ENCODE measurements around the gene ZNF217.

Gene ZNF217

DNA sequence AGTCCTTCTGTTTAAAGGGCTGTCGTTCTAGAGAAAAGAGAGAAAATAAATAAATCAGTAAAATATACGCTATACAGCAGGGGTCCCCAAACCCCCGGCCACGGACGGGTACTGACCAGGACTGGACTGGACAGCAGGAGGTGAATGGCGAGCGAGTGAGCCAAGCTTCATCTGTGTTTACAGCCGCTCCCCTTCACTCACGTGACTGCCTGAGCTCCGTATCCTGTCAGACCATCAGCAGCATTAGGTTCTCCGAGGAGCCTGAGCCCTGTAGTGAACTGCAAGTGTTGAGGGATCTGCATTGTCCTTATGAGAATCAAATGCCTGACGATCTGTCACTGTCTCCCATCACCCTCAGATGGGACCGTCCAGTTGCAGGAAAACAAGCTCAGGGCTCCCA lies 76.5 kb downstream of the ZNF217 start:
- Histone ChIP-seq H3K4me3 (replicated peaks; ENCODE audit: insufficient read depth, low read length) (no peak overlapping the region), H3K27me3 (ENCODE audit: insufficient read depth, poor library complexity, severe bottlenecking) (no peaks in the 10 kb centered on the region), H3K27ac (replicated peaks) (no peak overlapping the region)
- DNase-seq (ENCODE audit: low read depth in 1 of 2, low spot score in 1 of 2): no peak
- TF ChIP-seq POLR2AphosphoS5 (IDR thresholded peaks at IDR 0.05; ENCODE audit: low read depth): no peak
- TF ChIP-seq GABPA (IDR thresholded peaks at IDR 0.05; ENCODE audit: low read depth): no peak
- TF ChIP-seq REST (IDR thresholded peaks at IDR 0.05; ENCODE audit: insufficient replicate concordance, low read depth): no peak
- TF ChIP-seq SPI1 (IDR thresholded peaks at IDR 0.05; ENCODE audit: borderline replicate concordance, low read depth): no peak
- TF ChIP-seq, protein P1, sequence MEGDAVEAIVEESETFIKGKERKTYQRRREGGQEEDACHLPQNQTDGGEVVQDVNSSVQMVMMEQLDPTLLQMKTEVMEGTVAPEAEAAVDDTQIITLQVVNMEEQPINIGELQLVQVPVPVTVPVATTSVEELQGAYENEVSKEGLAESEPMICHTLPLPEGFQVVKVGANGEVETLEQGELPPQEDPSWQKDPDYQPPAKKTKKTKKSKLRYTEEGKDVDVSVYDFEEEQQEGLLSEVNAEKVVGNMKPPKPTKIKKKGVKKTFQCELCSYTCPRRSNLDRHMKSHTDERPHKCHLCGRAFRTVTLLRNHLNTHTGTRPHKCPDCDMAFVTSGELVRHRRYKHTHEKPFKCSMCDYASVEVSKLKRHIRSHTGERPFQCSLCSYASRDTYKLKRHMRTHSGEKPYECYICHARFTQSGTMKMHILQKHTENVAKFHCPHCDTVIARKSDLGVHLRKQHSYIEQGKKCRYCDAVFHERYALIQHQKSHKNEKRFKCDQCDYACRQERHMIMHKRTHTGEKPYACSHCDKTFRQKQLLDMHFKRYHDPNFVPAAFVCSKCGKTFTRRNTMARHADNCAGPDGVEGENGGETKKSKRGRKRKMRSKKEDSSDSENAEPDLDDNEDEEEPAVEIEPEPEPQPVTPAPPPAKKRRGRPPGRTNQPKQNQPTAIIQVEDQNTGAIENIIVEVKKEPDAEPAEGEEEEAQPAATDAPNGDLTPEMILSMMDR (IDR thresholded peaks at IDR 0.05; ENCODE audit: insufficient read depth, low read length): no peak
